HCT116 (cell line): ENCODE measurements around the gene CARMIL1. TPM values are rescaled to one million over a fixed set of nuclear protein-coding genes. Genes with fewer than 3 reads are reported as not detected.

Experiments used
- ATAC-seq: fragments of 200-7000 bp; cut with Tn5 transposase; 2 replicates; pipeline ENCODE4 v1.9.1; 2020; ENCODE audit warnings: mild to moderate bottlenecking, moderate library complexity
- BruUV-seq: library from RNA; stranded (reverse); fragments of 400-500 nt; replicated peaks from 2 replicates; lab custom pipeline; 2021; lab: Mats Ljungman, UMichigan
- CTCF ChIA-PET: fragments of 300-600 bp; sonication (Branson Sonifier 250); formaldehyde crosslinking; loops from one replicate; lab custom pipeline; 2021; ENCODE audit warnings: antibody characterized with exemption; lab: Charles Lee
- POLR2A ChIA-PET: fragments of 300-600, 350-600 bp; sonication (Branson Sonifier 250); formaldehyde crosslinking; loops from one replicate; lab custom pipeline; 2021; ENCODE audit warnings: antibody characterized with exemption; lab: Charles Lee
- RAD21 ChIA-PET, 2 experiments: fragments of 300-600 bp; sonication (Branson Sonifier 250); formaldehyde crosslinking; loops; one replicate each; lab custom pipeline; 2023; ENCODE audit warnings: low total read pairs in 2 of 2; ENCODE audit not compliant: uncharacterized antibody in 2 of 2, unreplicated experiment in 2 of 2, low non-redundant PET in 1 of 2; lab: Charles Lee
- DNase-seq: peaks from one replicate; pipeline ENCODE4 v3.0.0-alpha.2; 2010; ENCODE audit warnings: low read depth, low spot score
- H2AFZ ChIP-seq: fragments of 200-600 bp; shearing (Covaris generic), sonication (generic); 2 replicates; pipeline ENCODE4 v1.6.1; 2017; ENCODE audit warnings: low read depth, mixed run types, mixed read lengths, antibody characterized with exemption, low read length; ENCODE audit not compliant: poor library complexity, severe bottlenecking
- H3K27ac ChIP-seq: 2 replicates; pipeline ENCODE4 v1.5.1; 2012; ENCODE audit warnings: low read depth, low read length
- H3K27me3 ChIP-seq: fragments of 200-600 bp; sonication (generic); 2 replicates; pipeline ENCODE4 v1.6.1; 2016; ENCODE audit warnings: mixed run types, low read length, mixed read lengths; ENCODE audit not compliant: insufficient read depth
- H3K36me3 ChIP-seq, 2 experiments: fragments of 200-500 bp in 1 of 2; fragments of 200-600 bp in 1 of 2; sonication (Bioruptor generic) in 1 of 2; sonication (generic) in 1 of 2; 2 replicates each; pipeline versions ENCODE4 v1.5.1 to v1.6.1; 2014 to 2016; ENCODE audit warnings: low read length in 2 of 2, inconsistent platforms in 1 of 2, mixed read lengths in 1 of 2, mixed run types in 1 of 2; ENCODE audit not compliant: insufficient read depth in 2 of 2, control insufficient read depth in 1 of 2
- H3K4me1 ChIP-seq, 2 experiments: fragments of 200-600 bp in 1 of 2; sonication (generic) in 1 of 2; 2 replicates each; pipeline versions ENCODE4 v1.5.1 to v1.6.1; 2012 to 2017; ENCODE audit warnings: low read length in 2 of 2, inconsistent platforms in 1 of 2, mild to moderate bottlenecking in 1 of 2, mixed read lengths in 1 of 2, mixed run types in 1 of 2, moderate library complexity in 1 of 2; ENCODE audit not compliant: insufficient read depth in 2 of 2, control insufficient read depth in 1 of 2
- H3K4me2 ChIP-seq: fragments of 200-600 bp; sonication (generic); 2 replicates; pipeline ENCODE4 v1.6.1; 2017; ENCODE audit warnings: mixed run types, low read length, mixed read lengths
- H3K4me3 ChIP-seq, 2 experiments: fragments of 200-600 bp in 1 of 2; sonication (generic) in 1 of 2; replicated peaks in 1 of 2; 2 replicates each; pipeline ENCODE4 v1.5.1; 2011 to 2016; ENCODE audit warnings: low read length in 2 of 2, control low read depth in 1 of 2, low read depth in 1 of 2, mild to moderate bottlenecking in 1 of 2, mixed read lengths in 1 of 2, mixed run types in 1 of 2
- H3K79me2 ChIP-seq: fragments of 200-600 bp; sonication (generic); 2 replicates; pipeline ENCODE4 v1.6.1; 2017; ENCODE audit warnings: mild to moderate bottlenecking, mixed run types, low read length, moderate library complexity, mixed read lengths; ENCODE audit not compliant: insufficient read depth
- H3K9ac ChIP-seq: fragments of 200-600 bp; sonication (generic); 2 replicates; pipeline ENCODE4 v1.6.1; 2016; ENCODE audit warnings: low read length, mixed read lengths
- H3K9me2 ChIP-seq: fragments of 200-600 bp; sonication (generic), shearing (Covaris generic); 2 replicates; pipeline ENCODE4 v1.6.1; 2017; ENCODE audit warnings: mixed run types, mild to moderate bottlenecking, moderate library complexity; ENCODE audit not compliant: insufficient read depth
- H3K9me3 ChIP-seq, 2 experiments: fragments of 200-500 bp in 1 of 2; fragments of 200-600 bp in 1 of 2; sonication (Bioruptor generic) in 1 of 2; sonication (generic) in 1 of 2; 2 replicates each; pipeline ENCODE4 v1.6.1; 2014 to 2017; ENCODE audit warnings: low read length in 2 of 2, mixed read lengths in 2 of 2, inconsistent platforms in 1 of 2, low read depth in 1 of 2, mild to moderate bottlenecking in 1 of 2, mixed run types in 1 of 2, moderate library complexity in 1 of 2; ENCODE audit not compliant: control insufficient read depth in 1 of 2, insufficient read depth in 1 of 2
- H4K20me1 ChIP-seq: fragments of 200-600 bp; sonication (generic), shearing (Covaris generic); 2 replicates; pipeline ENCODE4 v1.6.1; 2017; ENCODE audit warnings: mixed run types, mild to moderate bottlenecking, moderate library complexity; ENCODE audit not compliant: insufficient read depth
- CEBPB ChIP-seq: IDR thresholded peaks from 2 replicates; pipeline ENCODE4 v1.6.1; 2012; ENCODE audit warnings: low read depth
- CTCF ChIP-seq, 3 experiments: fragments of 200-600 bp in 1 of 3; sonication (generic) in 1 of 3; IDR thresholded peaks in 2 of 3; conservative IDR thresholded peaks in 1 of 3; 2 replicates each; pipeline ENCODE4 v1.5.1; 2012 to 2017; ENCODE audit warnings: low read depth in 2 of 3, low read length in 2 of 3, antibody characterized with exemption in 1 of 3, borderline replicate concordance in 1 of 3, control low read depth in 1 of 3, mild to moderate bottlenecking in 1 of 3, mixed read lengths in 1 of 3, mixed run types in 1 of 3, moderate library complexity in 1 of 3; ENCODE audit not compliant: insufficient read depth in 1 of 3
- EGR1 ChIP-seq: IDR thresholded peaks from 2 replicates; pipeline ENCODE4 v1.6.1; 2012; ENCODE audit warnings: low read depth
- ELF1 ChIP-seq: IDR thresholded peaks from 2 replicates; pipeline ENCODE4 v1.6.1; 2012; ENCODE audit warnings: low read depth, borderline replicate concordance
- EZH2 ChIP-seq: fragments of 200-600 bp; sonication (generic); IDR thresholded peaks from 2 replicates; pipeline ENCODE4 v1.6.1; 2017; ENCODE audit warnings: antibody characterized with exemption, mixed run types
- EZH2phosphoT487 ChIP-seq: fragments of 200-600 bp; IDR thresholded peaks from 2 replicates; pipeline ENCODE4 v1.6.1; 2018; ENCODE audit warnings: antibody characterized with exemption, borderline replicate concordance
- FOSL1 ChIP-seq: IDR thresholded peaks from 2 replicates; pipeline ENCODE4 v1.6.1; 2012; ENCODE audit warnings: low read depth
- JUND ChIP-seq: IDR thresholded peaks from 2 replicates; pipeline ENCODE4 v1.6.1; 2012
- POLR2AphosphoS5 ChIP-seq: IDR thresholded peaks from 2 replicates; pipeline ENCODE4 v1.6.1; 2011; ENCODE audit warnings: mild to moderate bottlenecking, low read depth, low read length, moderate library complexity
- RAD21 ChIP-seq: IDR thresholded peaks from 2 replicates; pipeline ENCODE4 v1.6.1; 2012; ENCODE audit warnings: low read depth, mild to moderate bottlenecking
- REST ChIP-seq: IDR thresholded peaks from 2 replicates; pipeline ENCODE4 v1.6.1; 2012; ENCODE audit warnings: low read depth
- SIN3A ChIP-seq: IDR thresholded peaks from 2 replicates; pipeline ENCODE4 v1.6.1; 2012; ENCODE audit warnings: low read depth
- SRF ChIP-seq: IDR thresholded peaks from 2 replicates; pipeline ENCODE4 v1.6.1; 2012; ENCODE audit warnings: low read depth
- TCF7L2 ChIP-seq: IDR thresholded peaks from 2 replicates; pipeline ENCODE4 v1.7.0; 2011; ENCODE audit warnings: borderline replicate concordance, inconsistent platforms; ENCODE audit not compliant: insufficient read depth, insufficient read length; ENCODE audit errors: extremely low read depth
- YY1 ChIP-seq: IDR thresholded peaks from 2 replicates; pipeline ENCODE4 v1.6.1; 2011; ENCODE audit warnings: low read length, low read depth, moderate library complexity, mild to moderate bottlenecking; ENCODE audit not compliant: insufficient replicate concordance; ENCODE audit errors: extremely low read depth
- ZFX ChIP-seq: fragments of 450-650 bp; IDR thresholded peaks from 2 replicates; pipeline ENCODE4 v1.6.1; 2017
- ZNF274 ChIP-seq: fragments of 200-500 bp; sonication (Bioruptor generic); IDR thresholded peaks from 2 replicates; pipeline ENCODE4 v1.6.1; 2014; ENCODE audit warnings: mild to moderate bottlenecking, low read depth, low read length, inconsistent platforms
- intact Hi-C: fragments of 100-400 bp; cut with micrococcal nuclease; formaldehyde crosslinking; loops from 2 replicates; pipeline ENCODE4 v1.10.0; 2022
- total RNA-seq: library from RNA; stranded (reverse); gene quantifications from one replicate; pipeline ENCODE4 v1.2.1, GENCODE V29; 2021; ENCODE audit not compliant: unreplicated experiment

CARMIL1 gene
- total RNA-seq, 1 experiment from 2014 or later, result 21.7 TPM

- ChIA-PET POLR2A (no interaction called here), RAD21 (no interaction called here), CTCF (no interaction called here)
- Histone ChIP-seq H3K9me3 (no peaks in the 10 kb centered on the region), H3K36me3 (no peaks in the 10 kb centered on the region), H3K4me1 (no peaks in the 10 kb centered on the region), H2AFZ (no peak overlapping the region), H3K4me2 (no peak overlapping the region), H3K9me2 (no peaks in the 10 kb centered on the region), H3K27ac (no peak overlapping the region), H3K27me3 (no peaks in the 10 kb centered on the region), H4K20me1 (no peaks in the 10 kb centered on the region), H3K79me2 (peaks cover 17% of the 10 kb centered on the region), H3K4me3 (no peak overlapping the region), H3K9ac (no peak overlapping the region)
- intact Hi-C loops, result no loop called here
- TF ChIP-seq CTCF (IDR thresholded peaks at IDR 0.05 in 2 of 3, conservative IDR thresholded peaks at IDR 0.05 in 1 of 3; ENCODE audit: borderline replicate concordance in 1 of 3, insufficient read depth in 1 of 3, low read depth in 2 of 3, low read length in 2 of 3), result no peak
- no peak for TF ChIP-seq SIN3A
- no peak for TF ChIP-seq ELF1
- no peak for TF ChIP-seq EZH2phosphoT487
- DNase-seq (no peak), ATAC-seq (no peak)
- no TSS peak for BruUV-seq
These were observed 98.5 kb downstream of the CARMIL1 start for GRCh38 chr6:25377664-25378063.

GRCh38 chr6:25381077-25381476 lies 101.9 kb downstream of the CARMIL1 start:
- Histone ChIP-seq H4K20me1 (no peaks in the 10 kb centered on the region), H3K4me3 (no peak overlapping the region), H3K9me3 (no peaks in the 10 kb centered on the region), H3K9ac (no peak overlapping the region), H3K79me2 (peaks cover 17% of the 10 kb centered on the region), H3K9me2 (no peaks in the 10 kb centered on the region), H3K27me3 (no peaks in the 10 kb centered on the region), H3K36me3 (no peaks in the 10 kb centered on the region), H2AFZ (no peak overlapping the region), H3K4me1 (no peaks in the 10 kb centered on the region), H3K27ac (no peak overlapping the region), H3K4me2 (no peak overlapping the region)
- ChIA-PET POLR2A (no interaction called here), CTCF (no interaction called here), RAD21 (no interaction called here)
- no peak for ATAC-seq
- DNase-seq, result no peak
- no TSS peak for BruUV-seq
- intact Hi-C loops, result no loop called here
- TF ChIP-seq TCF7L2 (no peak), ZNF274 (no peak), FOSL1 (no peak), ZFX (no peak), EZH2 (no peak), CEBPB (no peak), ELF1 (no peak), JUND (no peak), EGR1 (no peak), SIN3A (no peak), REST (no peak), RAD21 (no peak), EZH2phosphoT487 (no peak), SRF (no peak), YY1 (no peak), POLR2AphosphoS5 (no peak)
